HL-60 (cell line): ENCODE results near the gene MALRD1.

Experiments used
- DNase-seq, 2 experiments: peaks; one replicate each; pipeline ENCODE4 v3.0.0-alpha.2; 2010 to 2020; ENCODE audit warnings: low read depth in 1 of 2, low spot score in 1 of 2
- H3K27ac ChIP-seq: fragments of 250-450 bp; sonication (Bioruptor Pico); replicated peaks from 2 replicates; pipeline ENCODE4 v1.5.1; 2020; ENCODE audit warnings: mild to moderate bottlenecking, moderate library complexity
- H3K27me3 ChIP-seq: fragments of 250-450 bp; sonication (Bioruptor Pico); 2 replicates; pipeline ENCODE4 v1.5.1; 2021; ENCODE audit warnings: mild to moderate bottlenecking, moderate library complexity; ENCODE audit not compliant: insufficient read depth, poor library complexity, severe bottlenecking
- H3K4me3 ChIP-seq: replicated peaks from 2 replicates; pipeline ENCODE4 v1.5.1; 2011; ENCODE audit warnings: mild to moderate bottlenecking, control low read depth, low read length; ENCODE audit not compliant: insufficient read depth
- CTCF ChIP-seq: IDR thresholded peaks from one replicate; pipeline ENCODE4 v1.5.1; 2011; ENCODE audit warnings: low read length, control low read depth, inconsistent platforms; ENCODE audit not compliant: insufficient read depth
- GABPA ChIP-seq: IDR thresholded peaks from 2 replicates; pipeline ENCODE4 v1.6.1; 2012; ENCODE audit warnings: low read depth
- POLR2AphosphoS5 ChIP-seq: IDR thresholded peaks from 2 replicates; pipeline ENCODE4 v1.6.1; 2012; ENCODE audit warnings: low read depth
- REST ChIP-seq: IDR thresholded peaks from 2 replicates; pipeline ENCODE4 v1.6.1; 2012; ENCODE audit warnings: low read depth; ENCODE audit not compliant: insufficient replicate concordance
- SPI1 ChIP-seq: IDR thresholded peaks from 2 replicates; pipeline ENCODE4 v1.6.1; 2012; ENCODE audit warnings: low read depth, mild to moderate bottlenecking, borderline replicate concordance

Gene MALRD1

GRCh38 chr10:19466709-19467108, 418.1 kb downstream of the MALRD1 start:
- H3K27ac ChIP-seq, result no peak overlapping the region
- no peak for DNase-seq
- TF ChIP-seq SPI1, result no peak
- no peaks in the 10 kb centered on the region for H3K27me3 ChIP-seq
- H3K4me3 ChIP-seq, result no peak overlapping the region

GRCh38 chr10:19468413-19468812, 419.8 kb downstream of the MALRD1 start:
- no peak overlapping the region for H3K27ac ChIP-seq
- H3K4me3 ChIP-seq, result no peak overlapping the region

GRCh38 chr10:19469521-19469920, 420.9 kb downstream of the MALRD1 start:
- TF ChIP-seq CTCF (no peak), REST (no peak), SPI1 (no peak), POLR2AphosphoS5 (no peak), GABPA (no peak)
- Histone ChIP-seq H3K27ac (no peak overlapping the region), H3K27me3 (no peaks in the 10 kb centered on the region), H3K4me3 (no peak overlapping the region)
- no peak for DNase-seq

More at GRCh38 chr10:19468413-19468812, 419.8 kb downstream of the MALRD1 start:
- no peak for DNase-seq
- H3K27me3 ChIP-seq, result no peaks in the 10 kb centered on the region
- TF ChIP-seq CTCF (no peak), REST (no peak), POLR2AphosphoS5 (no peak), SPI1 (no peak), GABPA (no peak)

GRCh38 chr10:19479854-19480253, 431.3 kb downstream of the MALRD1 start:
- no peak overlapping the region for H3K27ac ChIP-seq
- H3K27me3 ChIP-seq, result no peaks in the 10 kb centered on the region
- no peak for TF ChIP-seq SPI1
- no peak for TF ChIP-seq CTCF
- TF ChIP-seq GABPA, result no peak
- no peak for TF ChIP-seq REST
- no peak for TF ChIP-seq POLR2AphosphoS5
- DNase-seq, result no peak
- no peak overlapping the region for H3K4me3 ChIP-seq
